ENCODE measurements around the gene PIK3CD. TPM values are rescaled to one million over a fixed set of nuclear protein-coding genes. Genes with fewer than 3 reads are reported as not detected.

Gene PIK3CD
- total and polyA plus RNA-seq, 9 donors, result 1.4 to 3.5 (median 2.2) TPM

- Histone ChIP-seq H3K4me1 (ENCODE audit: control insufficient read depth, insufficient read depth, low read length) (peaks cover 18% of the 10 kb centered on the region), H3K36me3 (ENCODE audit: control insufficient read depth, insufficient read depth, low read length) (peaks cover 91% of the 10 kb centered on the region), H3K9me3 (replicated peaks; ENCODE audit: control insufficient read depth, low read depth, low read length) (no peaks in the 10 kb centered on the region), H3K27me3 (ENCODE audit: control insufficient read depth, insufficient read depth, low read length) (no peaks in the 10 kb centered on the region), H3K27ac (ENCODE audit: low read length) (no peak overlapping the region), H3K4me3 (ENCODE audit: low read length) (no peak overlapping the region)
- WGBS (ENCODE audit: insufficient coverage), result 76% methylated on average over 10 of the region's 10 CpGs
- DNase-seq, result no peak
These were observed 44.6 kb upstream of the PIK3CD start for GRCh38 chr1:9606948-9607347.

GRCh38 chr1:9607352-9607751 is 44.2 kb upstream of the PIK3CD start:
- WGBS (ENCODE audit: insufficient coverage), result 75% methylated on average over 13 of the region's 19 CpGs
- Histone ChIP-seq H3K4me3 (ENCODE audit: low read length) (no peak overlapping the region), H3K9me3 (replicated peaks; ENCODE audit: control insufficient read depth, low read depth, low read length) (no peaks in the 10 kb centered on the region), H3K4me1 (ENCODE audit: control insufficient read depth, insufficient read depth, low read length) (peaks cover 18% of the 10 kb centered on the region), H3K36me3 (ENCODE audit: control insufficient read depth, insufficient read depth, low read length) (peaks cover 90% of the 10 kb centered on the region), H3K27me3 (ENCODE audit: control insufficient read depth, insufficient read depth, low read length) (no peaks in the 10 kb centered on the region), H3K27ac (ENCODE audit: low read length) (no peak overlapping the region)
- DNase-seq, result no peak

GRCh38 chr1:9609998-9610397 is 41.5 kb upstream of the PIK3CD start:
- Histone ChIP-seq H3K4me1 (ENCODE audit: control insufficient read depth, insufficient read depth, low read length) (peaks cover 4% of the 10 kb centered on the region), H3K9me3 (replicated peaks; ENCODE audit: control insufficient read depth, low read depth, low read length) (no peaks in the 10 kb centered on the region), H3K27ac (ENCODE audit: low read length) (no peak overlapping the region), H3K36me3 (ENCODE audit: control insufficient read depth, insufficient read depth, low read length) (peaks cover 84% of the 10 kb centered on the region), H3K27me3 (ENCODE audit: control insufficient read depth, insufficient read depth, low read length) (no peaks in the 10 kb centered on the region), H3K4me3 (ENCODE audit: low read length) (no peak overlapping the region)
- WGBS (ENCODE audit: insufficient coverage), result 78% methylated on average over 4 of the region's 5 CpGs
- DNase-seq, result no peak

GRCh38 chr1:9610548-9610947 is 41.0 kb upstream of the PIK3CD start:
- Histone ChIP-seq H3K9me3 (replicated peaks; ENCODE audit: control insufficient read depth, low read depth, low read length) (no peaks in the 10 kb centered on the region), H3K4me3 (ENCODE audit: low read length) (no peak overlapping the region), H3K27ac (ENCODE audit: low read length) (no peak overlapping the region), H3K36me3 (ENCODE audit: control insufficient read depth, insufficient read depth, low read length) (peaks cover 82% of the 10 kb centered on the region), H3K27me3 (ENCODE audit: control insufficient read depth, insufficient read depth, low read length) (no peaks in the 10 kb centered on the region), H3K4me1 (ENCODE audit: control insufficient read depth, insufficient read depth, low read length) (no peaks in the 10 kb centered on the region)
- DNase-seq, result no peak
- WGBS (ENCODE audit: insufficient coverage), result 83% methylated on average over 23 of the region's 25 CpGs

- no peaks in the 10 kb centered on the region for H3K4me1 ChIP-seq (ENCODE audit: control insufficient read depth, insufficient read depth, low read length)
- H3K9me3 ChIP-seq (replicated peaks; ENCODE audit: control insufficient read depth, low read depth, low read length), result no peaks in the 10 kb centered on the region
- DNase-seq, result no peak
- H3K27me3 ChIP-seq (ENCODE audit: control insufficient read depth, insufficient read depth, low read length), result no peaks in the 10 kb centered on the region
- WGBS (ENCODE audit: insufficient coverage), result 70% methylated on average over 6 of the region's 13 CpGs
- no peak overlapping the region for H3K27ac ChIP-seq (ENCODE audit: low read length)
- peaks cover 71% of the 10 kb centered on the region for H3K36me3 ChIP-seq (ENCODE audit: control insufficient read depth, insufficient read depth, low read length)
- no peak overlapping the region for H3K4me3 ChIP-seq (ENCODE audit: low read length)
These were observed 39.8 kb upstream of the PIK3CD start for GRCh38 chr1:9611716-9612115.

- H3K27me3 ChIP-seq (ENCODE audit: control insufficient read depth, insufficient read depth, low read length), result no peaks in the 10 kb centered on the region
- H3K4me3 ChIP-seq (ENCODE audit: low read length), result no peak overlapping the region
- no peaks in the 10 kb centered on the region for H3K4me1 ChIP-seq (ENCODE audit: control insufficient read depth, insufficient read depth, low read length)
- no peak overlapping the region for H3K27ac ChIP-seq (ENCODE audit: low read length)
- no peaks in the 10 kb centered on the region for H3K9me3 ChIP-seq (replicated peaks; ENCODE audit: control insufficient read depth, low read depth, low read length)
- H3K36me3 ChIP-seq (ENCODE audit: control insufficient read depth, insufficient read depth, low read length), result peaks cover 65% of the 10 kb centered on the region
- no peak for DNase-seq
- WGBS (ENCODE audit: insufficient coverage), result 87% methylated on average over 10 of the region's 11 CpGs
These were observed 39.2 kb upstream of the PIK3CD start for GRCh38 chr1:9612162-9612845.

GRCh38 chr1:9612871-9613624 is 38.5 kb upstream of the PIK3CD start:
- H3K27ac ChIP-seq (ENCODE audit: low read length), result no peak overlapping the region
- whole genome bisulfite sequencing (ENCODE audit: insufficient coverage), result 89% methylated on average over 16 of the region's 20 CpGs
- H3K4me3 ChIP-seq (ENCODE audit: low read length), result no peak overlapping the region
- H3K4me1 ChIP-seq (ENCODE audit: control insufficient read depth, insufficient read depth, low read length), result no peaks in the 10 kb centered on the region
- no peaks in the 10 kb centered on the region for H3K9me3 ChIP-seq (replicated peaks; ENCODE audit: control insufficient read depth, low read depth, low read length)
- DNase-seq, result no peak
- H3K27me3 ChIP-seq (ENCODE audit: control insufficient read depth, insufficient read depth, low read length), result peaks cover 4% of the 10 kb centered on the region
- peaks cover 58% of the 10 kb centered on the region for H3K36me3 ChIP-seq (ENCODE audit: control insufficient read depth, insufficient read depth, low read length)

- Histone ChIP-seq H3K27ac (ENCODE audit: low read length) (no peak overlapping the region), H3K4me3 (ENCODE audit: low read length) (no peak overlapping the region), H3K9me3 (replicated peaks; ENCODE audit: control insufficient read depth, low read depth, low read length) (no peaks in the 10 kb centered on the region), H3K4me1 (ENCODE audit: control insufficient read depth, insufficient read depth, low read length) (no peaks in the 10 kb centered on the region), H3K36me3 (ENCODE audit: control insufficient read depth, insufficient read depth, low read length) (peaks cover 51% of the 10 kb centered on the region), H3K27me3 (ENCODE audit: control insufficient read depth, insufficient read depth, low read length) (peaks cover 4% of the 10 kb centered on the region)
- 80% methylated on average over 14 of the region's 17 CpGs for WGBS (ENCODE audit: insufficient coverage)
- DNase-seq, result no peak
These were observed 37.8 kb upstream of the PIK3CD start for GRCh38 chr1:9613625-9614299.

GRCh38 chr1:9615316-9616063 is 36.0 kb upstream of the PIK3CD start:
- H3K36me3 ChIP-seq (ENCODE audit: control insufficient read depth, insufficient read depth, low read length), result peaks cover 35% of the 10 kb centered on the region
- H3K27ac ChIP-seq (ENCODE audit: low read length), result no peak overlapping the region
- H3K4me3 ChIP-seq (ENCODE audit: low read length), result no peak overlapping the region
- no peak for DNase-seq
- 51% methylated on average over 12 of the region's 16 CpGs for WGBS (ENCODE audit: insufficient coverage)
- no peaks in the 10 kb centered on the region for H3K4me1 ChIP-seq (ENCODE audit: control insufficient read depth, insufficient read depth, low read length)
- H3K9me3 ChIP-seq (replicated peaks; ENCODE audit: control insufficient read depth, low read depth, low read length), result no peaks in the 10 kb centered on the region
- peaks cover 6% of the 10 kb centered on the region for H3K27me3 ChIP-seq (ENCODE audit: control insufficient read depth, insufficient read depth, low read length)

All from muscle of leg (tissue), 11 donors.